Measurements from ENCODE around the gene RNU4-1. TPM values are rescaled to one million over a fixed set of nuclear protein-coding genes. Genes with fewer than 3 reads are reported as not detected.
"Not testable (repeated sequence)": the region's sequence is repeated elsewhere in the genome, so short reads cannot be mapped to it uniquely, and the experiment has no call there.

The RNU4-1 gene
- total RNA-seq, 3 donors from 2014 or later = under 0.01 TPM; not detected in 1

DNA sequence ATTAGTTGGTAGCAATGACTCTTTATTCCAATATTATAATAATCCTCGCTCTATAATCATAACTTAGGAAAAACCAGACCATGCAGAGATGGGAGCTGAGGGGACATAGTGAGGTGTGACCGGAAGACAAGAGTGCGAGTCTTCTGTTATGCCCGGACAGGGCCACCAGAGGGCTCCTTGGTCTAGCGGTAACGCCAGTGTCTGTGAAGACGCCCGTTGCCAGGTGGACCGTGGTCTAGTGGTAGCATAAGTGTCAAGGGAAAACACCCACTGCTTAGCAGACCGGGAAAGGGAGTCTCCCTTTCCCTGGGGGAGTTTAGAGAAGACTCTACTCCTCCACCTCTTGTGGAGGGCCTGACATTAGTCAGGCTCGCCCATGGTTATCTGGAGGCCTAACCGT lies 42.4 kb upstream of the RNU4-1 start:
- DNase-seq (ENCODE audit: low spot score in 2 of 2) = peak in 1 of 2 donors; percentile 37
- intact Hi-C loops (cut with DNase I; ENCODE audit: low total_unique reads); H3K27me3 ChIP-seq; H3K27ac ChIP-seq; H3K36me3 ChIP-seq; H3K4me1 ChIP-seq; H3K9me3 ChIP-seq; H3K4me3 ChIP-seq: not testable (repeated sequence)
- TF ChIP-seq, protein P1, sequence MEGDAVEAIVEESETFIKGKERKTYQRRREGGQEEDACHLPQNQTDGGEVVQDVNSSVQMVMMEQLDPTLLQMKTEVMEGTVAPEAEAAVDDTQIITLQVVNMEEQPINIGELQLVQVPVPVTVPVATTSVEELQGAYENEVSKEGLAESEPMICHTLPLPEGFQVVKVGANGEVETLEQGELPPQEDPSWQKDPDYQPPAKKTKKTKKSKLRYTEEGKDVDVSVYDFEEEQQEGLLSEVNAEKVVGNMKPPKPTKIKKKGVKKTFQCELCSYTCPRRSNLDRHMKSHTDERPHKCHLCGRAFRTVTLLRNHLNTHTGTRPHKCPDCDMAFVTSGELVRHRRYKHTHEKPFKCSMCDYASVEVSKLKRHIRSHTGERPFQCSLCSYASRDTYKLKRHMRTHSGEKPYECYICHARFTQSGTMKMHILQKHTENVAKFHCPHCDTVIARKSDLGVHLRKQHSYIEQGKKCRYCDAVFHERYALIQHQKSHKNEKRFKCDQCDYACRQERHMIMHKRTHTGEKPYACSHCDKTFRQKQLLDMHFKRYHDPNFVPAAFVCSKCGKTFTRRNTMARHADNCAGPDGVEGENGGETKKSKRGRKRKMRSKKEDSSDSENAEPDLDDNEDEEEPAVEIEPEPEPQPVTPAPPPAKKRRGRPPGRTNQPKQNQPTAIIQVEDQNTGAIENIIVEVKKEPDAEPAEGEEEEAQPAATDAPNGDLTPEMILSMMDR (IDR thresholded peaks at IDR 0.05) = peak in 1 of 3 donors; percentile 55

DNA sequence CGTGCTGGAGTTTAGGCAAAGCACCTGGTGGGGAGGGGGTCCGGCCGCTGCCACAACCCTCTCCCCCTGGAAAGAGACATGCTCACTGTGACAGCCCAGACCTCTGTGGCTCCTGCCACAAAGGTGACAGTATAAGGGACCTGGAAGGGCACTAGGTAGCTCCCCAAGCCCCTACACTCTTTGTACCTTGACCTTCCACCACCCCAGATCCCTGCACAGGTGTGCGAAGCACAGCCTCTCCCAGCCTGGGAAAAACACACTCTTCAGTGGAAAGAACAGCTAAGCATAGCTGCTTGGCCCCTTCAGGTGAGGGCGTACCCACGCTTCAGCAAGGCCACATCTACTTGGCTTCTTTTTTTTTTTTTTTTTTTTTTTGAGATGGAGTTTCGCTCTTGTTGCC lies 39.5 kb upstream of the RNU4-1 start:
- Histone ChIP-seq H3K27ac (no peak overlapping the region), H3K9me3 (no peaks in the 10 kb centered on the region), H3K36me3 (no peaks in the 10 kb centered on the region), H3K4me1 (no peaks in the 10 kb centered on the region), H3K27me3 (no peaks in the 10 kb centered on the region), H3K4me3 (no peak overlapping the region)
- TF ChIP-seq POLR2AphosphoS5 (IDR thresholded peaks at IDR 0.05) = no peak
- no peak for TF ChIP-seq POLR2A (IDR thresholded peaks at IDR 0.05)
- TF ChIP-seq, protein P1 (IDR thresholded peaks at IDR 0.05) = no peak
- intact Hi-C loops (cut with DNase I; ENCODE audit: low total_unique reads) = no loop called here
- DNase-seq (ENCODE audit: low spot score in 2 of 2) = no peak

DNA sequence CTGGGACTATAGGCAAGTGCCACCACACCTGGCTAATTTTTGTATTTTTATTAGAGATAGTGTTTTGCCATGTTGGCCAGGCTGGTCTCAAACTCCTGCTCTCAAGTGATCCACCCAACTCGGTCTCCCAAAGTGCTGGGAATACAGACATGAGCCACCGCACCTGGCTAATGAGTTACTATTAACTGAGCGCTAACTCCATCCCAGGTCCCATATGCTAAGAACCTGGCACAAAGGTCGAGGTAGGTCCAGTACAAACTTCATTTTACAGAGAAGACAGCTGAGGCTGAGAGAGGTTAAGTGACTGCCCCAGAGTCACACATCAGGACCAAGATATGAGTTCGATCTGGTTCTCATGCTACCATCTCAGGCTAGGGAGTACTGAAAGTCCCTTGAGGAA lies 39.0 kb upstream of the RNU4-1 start:
- no peak overlapping the region for H3K4me3 ChIP-seq
- H3K9me3 ChIP-seq = no peaks in the 10 kb centered on the region
- no peaks in the 10 kb centered on the region for H3K36me3 ChIP-seq
- intact Hi-C loops (cut with DNase I; ENCODE audit: low total_unique reads) = no loop called here
- DNase-seq (ENCODE audit: low spot score in 2 of 2) = no peak
- no peaks in the 10 kb centered on the region for H3K27me3 ChIP-seq
- TF ChIP-seq, protein P1 (IDR thresholded peaks at IDR 0.05) = no peak
- TF ChIP-seq POLR2A (IDR thresholded peaks at IDR 0.05) (no peak), POLR2AphosphoS5 (IDR thresholded peaks at IDR 0.05) (no peak)
- no peak overlapping the region for H3K27ac ChIP-seq
- no peaks in the 10 kb centered on the region for H3K4me1 ChIP-seq

DNA sequence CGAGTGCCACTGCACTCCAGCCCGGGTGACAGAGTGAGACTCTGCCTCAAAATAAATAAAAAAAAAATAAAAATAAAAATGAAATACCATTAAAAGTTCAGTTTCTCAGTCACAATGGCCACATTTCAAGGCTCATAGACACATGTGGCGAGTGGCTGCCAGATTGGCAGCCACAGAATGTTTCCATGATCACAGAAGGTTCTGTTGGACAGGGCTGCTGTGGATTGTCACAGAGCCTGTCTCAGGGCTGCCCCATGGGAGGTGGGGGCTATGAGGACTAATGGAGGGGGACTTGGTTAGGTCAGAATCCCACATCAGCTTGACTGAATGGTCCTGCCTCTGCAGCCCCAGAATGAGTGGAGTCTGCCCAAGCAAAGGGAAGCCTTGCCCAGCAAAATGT lies 38.4 kb upstream of the RNU4-1 start:
- Histone ChIP-seq H3K27me3 (no peaks in the 10 kb centered on the region), H3K4me1 (no peaks in the 10 kb centered on the region), H3K36me3 (no peaks in the 10 kb centered on the region), H3K9me3 (no peaks in the 10 kb centered on the region), H3K27ac (no peak overlapping the region), H3K4me3 (no peak overlapping the region)
- DNase-seq (ENCODE audit: low spot score in 2 of 2) = no peak
- TF ChIP-seq POLR2AphosphoS5 (IDR thresholded peaks at IDR 0.05) = no peak
- no peak for TF ChIP-seq POLR2A (IDR thresholded peaks at IDR 0.05)
- TF ChIP-seq, protein P1 (IDR thresholded peaks at IDR 0.05) = no peak
- intact Hi-C loops (cut with DNase I; ENCODE audit: low total_unique reads) = no loop called here

DNA sequence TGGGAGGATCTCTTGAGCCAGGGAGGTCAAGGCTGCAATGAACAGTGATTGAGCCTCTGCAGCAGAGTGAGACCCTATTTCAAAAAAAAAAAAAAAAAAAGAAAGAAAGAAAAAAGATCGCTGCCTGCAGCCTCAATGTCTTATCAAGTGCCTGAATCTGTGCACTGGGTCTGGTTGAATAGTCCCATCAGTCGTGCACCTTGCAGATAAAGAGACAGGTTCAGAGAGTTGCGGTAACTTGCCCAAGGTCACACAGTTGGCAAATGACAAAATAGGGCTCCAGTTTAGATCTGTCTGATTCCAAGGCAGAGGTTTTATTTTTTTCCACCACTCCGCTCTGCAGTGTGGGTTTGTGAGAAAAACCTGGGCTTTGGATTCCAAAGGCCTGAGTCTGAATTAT lies 35.2 kb upstream of the RNU4-1 start:
- Histone ChIP-seq H3K36me3 (no peaks in the 10 kb centered on the region), H3K4me1 (no peaks in the 10 kb centered on the region), H3K27ac (no peak overlapping the region), H3K4me3 (no peak overlapping the region), H3K9me3 (no peaks in the 10 kb centered on the region), H3K27me3 (no peaks in the 10 kb centered on the region)
- TF ChIP-seq, protein P1 (IDR thresholded peaks at IDR 0.05) = no peak
- intact Hi-C loops (cut with DNase I; ENCODE audit: low total_unique reads) = no loop called here
- DNase-seq (ENCODE audit: low spot score in 2 of 2) = no peak

Measured in breast epithelium (tissue), 4 donors.